Liver (tissue), 9 donors: ENCODE results near the gene GLIS1. TPM values are rescaled to one million over a fixed set of nuclear protein-coding genes. Genes with fewer than 3 reads are reported as not detected.

Experiments
- DNase-seq: peaks from one replicate; pipeline ENCODE4 v3.0.0-alpha.2; 2017; ENCODE audit warnings: low spot score
- H3K27ac ChIP-seq, 2 donors: one replicate each; pipeline ENCODE4 v1.7.0; 2013; ENCODE audit warnings: inconsistent platforms in 2 of 2, low read length in 2 of 2, control low read depth in 1 of 2, low read depth in 1 of 2, mild to moderate bottlenecking in 1 of 2
- H3K27me3 ChIP-seq, 4 donors: one replicate each; pipeline versions ENCODE4 v1.6.1 to v1.7.0; 2013; ENCODE audit warnings: low read length in 3 of 4, inconsistent platforms in 1 of 4, mild to moderate bottlenecking in 1 of 4, moderate library complexity in 1 of 4; ENCODE audit not compliant: control insufficient read depth in 4 of 4, insufficient read depth in 4 of 4
- H3K36me3 ChIP-seq, 4 donors: one replicate each; pipeline versions ENCODE4 v1.6.1 to v1.7.0; 2013; ENCODE audit warnings: low read length in 3 of 4, mild to moderate bottlenecking in 3 of 4, low read depth in 1 of 4, moderate library complexity in 1 of 4; ENCODE audit not compliant: control insufficient read depth in 4 of 4, insufficient read depth in 3 of 4
- H3K4me1 ChIP-seq, 4 donors: one replicate each; pipeline versions ENCODE4 v1.6.1 to v1.7.0; 2013; ENCODE audit warnings: low read length in 3 of 4, mild to moderate bottlenecking in 3 of 4, moderate library complexity in 1 of 4; ENCODE audit not compliant: control insufficient read depth in 4 of 4, insufficient read depth in 4 of 4
- H3K4me3 ChIP-seq, 3 donors: one replicate each; pipeline versions ENCODE4 v1.6.1 to v1.7.0; 2013; ENCODE audit warnings: low read length in 3 of 3, control low read depth in 1 of 3, low read depth in 1 of 3, mild to moderate bottlenecking in 1 of 3
- H3K9ac ChIP-seq, 2 donors: one replicate each; pipeline ENCODE4 v1.7.0; 2013; ENCODE audit warnings: low read length in 2 of 2, mild to moderate bottlenecking in 2 of 2, moderate library complexity in 2 of 2, control low read depth in 1 of 2, low read depth in 1 of 2
- H3K9me3 ChIP-seq, 4 donors: one replicate each; pipeline versions ENCODE4 v1.6.1 to v1.7.0; 2013; ENCODE audit warnings: low read length in 3 of 4; ENCODE audit not compliant: control insufficient read depth in 4 of 4
- ATF3 ChIP-seq: IDR thresholded peaks from 2 replicates; pipeline ENCODE4 v1.6.1; 2016; ENCODE audit warnings: antibody characterized with exemption
- CTCF ChIP-seq: fragments of 150-350 bp; IDR thresholded peaks from 2 replicates; pipeline ENCODE4 v1.5.1; 2017; ENCODE audit warnings: improper control_type of control experiment, low read depth, low read length; ENCODE audit not compliant: missing input control
- FOXA1 ChIP-seq: IDR thresholded peaks from 2 replicates; pipeline ENCODE4 v1.6.1; 2016; ENCODE audit warnings: antibody characterized with exemption
- GABPA ChIP-seq, 2 donors: IDR thresholded peaks in 1 of 2; conservative IDR thresholded peaks in 1 of 2; 2 replicates each; pipeline ENCODE4 v1.6.1; 2016; ENCODE audit warnings: antibody characterized with exemption in 2 of 2, mild to moderate bottlenecking in 1 of 2, moderate library complexity in 1 of 2
- HNF4A ChIP-seq, 2 donors: conservative IDR thresholded peaks; 2 replicates each; pipeline ENCODE4 v1.6.1; 2016; ENCODE audit warnings: antibody characterized with exemption in 2 of 2, mild to moderate bottlenecking in 2 of 2
- JUND ChIP-seq, 2 donors: IDR thresholded peaks; 2 replicates each; pipeline ENCODE4 v1.6.1; 2016; ENCODE audit warnings: antibody characterized with exemption in 2 of 2
- MAX ChIP-seq: IDR thresholded peaks from 2 replicates; pipeline ENCODE4 v1.6.1; 2016; ENCODE audit warnings: antibody characterized with exemption
- NR2F2 ChIP-seq: IDR thresholded peaks from 2 replicates; pipeline ENCODE4 v1.6.1; 2016; ENCODE audit warnings: antibody characterized with exemption
- RAD21 ChIP-seq, 2 donors: IDR thresholded peaks; 2 replicates each; pipeline ENCODE4 v1.6.1; 2016; ENCODE audit warnings: antibody characterized with exemption in 2 of 2, mild to moderate bottlenecking in 2 of 2
- REST ChIP-seq: IDR thresholded peaks from 2 replicates; pipeline ENCODE4 v1.6.1; 2016; ENCODE audit warnings: antibody characterized with exemption, mild to moderate bottlenecking
- RXRA ChIP-seq, 2 donors: IDR thresholded peaks; 2 replicates each; pipeline ENCODE4 v1.6.1; 2017 to 2018; ENCODE audit warnings: antibody characterized with exemption in 2 of 2, mild to moderate bottlenecking in 1 of 2
- SP1 ChIP-seq: IDR thresholded peaks from 2 replicates; pipeline ENCODE4 v1.6.1; 2018; ENCODE audit warnings: antibody characterized with exemption, mild to moderate bottlenecking
- YY1 ChIP-seq: IDR thresholded peaks from 2 replicates; pipeline ENCODE4 v1.6.1; 2016; ENCODE audit warnings: antibody characterized with exemption, mild to moderate bottlenecking
- WGBS: extraction: QIAGEN DNeasy Blood & Tissue Kit; methylation state at CpG from one replicate; pipeline ENCODE4 v1.1.7; 2013; 5-methylcytosine and 5-hydroxymethylcytosine counted together
- polyA plus RNA-seq, 2 donors: library from polyadenylated mRNA; stranded (reverse) in 1 of 2; unstranded in 1 of 2; fragments of 200-250 nt in 1 of 2; fragments of >200 nt in 1 of 2; fragmentation: Nextera tagmentation in 1 of 2; extraction: Ambion mirVana in 1 of 2; gene quantifications; one replicate each; pipeline versions ENCODE4 v1.2.1 to v1.2.3, GENCODE V29; 2013 to 2015
- total RNA-seq, 2 donors: library from RNA; depleted of rRNA; stranded (reverse); fragments of >200 nt; gene quantifications; one replicate each; pipeline ENCODE4 v1.2.3, GENCODE V29; 2014
- donor health status: healthy.
- donor health status: healthy.
- donor health status: healthy.
- donor health status: healthy.
- donor health status: healthy.

Gene GLIS1
- total and polyA plus RNA-seq, 4 donors, result under 0.01 to 0.05 TPM; not detected in 2

GRCh38 chr1:53646732-53647131, 92.2 kb downstream of the GLIS1 start (continued):
- TF ChIP-seq REST (no peak), JUND (IDR thresholded peaks at IDR 0.05) (no peak), NR2F2 (no peak)

- DNase-seq, result no peak
- Histone ChIP-seq H3K4me1 (no peaks in the 10 kb centered on the region), H3K27ac (no peak overlapping the region), H3K9me3 (no peaks in the 10 kb centered on the region), H3K36me3 (no peaks in the 10 kb centered on the region), H3K9ac (no peak overlapping the region), H3K4me3 (no peak overlapping the region), H3K27me3 (no peaks in the 10 kb centered on the region)
- WGBS, result 83% methylated on average over 1 of the region's 1 CpG
- TF ChIP-seq JUND (IDR thresholded peaks at IDR 0.05), result no peak
- no peak for TF ChIP-seq MAX
- no peak for TF ChIP-seq NR2F2
- TF ChIP-seq RAD21 (IDR thresholded peaks at IDR 0.05), result no peak
- TF ChIP-seq CTCF, result no peak
- TF ChIP-seq HNF4A (conservative IDR thresholded peaks at IDR 0.05), result no peak
- TF ChIP-seq FOXA1, result no peak
- TF ChIP-seq YY1, result no peak
- TF ChIP-seq ATF3, result no peak
- TF ChIP-seq RXRA (IDR thresholded peaks at IDR 0.05), result no peak
- no peak for TF ChIP-seq SP1
Measured at GRCh38 chr1:53645690-53646078, 93.3 kb downstream of the GLIS1 start.

- Histone ChIP-seq H3K27me3 (no peaks in the 10 kb centered on the region), H3K36me3 (no peaks in the 10 kb centered on the region), H3K9me3 (no peaks in the 10 kb centered on the region), H3K4me1 (no peaks in the 10 kb centered on the region), H3K9ac (no peak overlapping the region), H3K27ac (no peak overlapping the region), H3K4me3 (no peak overlapping the region)
- no peak for DNase-seq
- TF ChIP-seq NR2F2 (no peak), ATF3 (no peak), GABPA (IDR thresholded peaks at IDR 0.05 in 1 of 2, conservative IDR thresholded peaks at IDR 0.05 in 1 of 2) (no peak), FOXA1 (no peak)
- WGBS, result 84% methylated on average over 14 of the region's 14 CpGs
Measured at GRCh38 chr1:53644909-53645689, 93.9 kb downstream of the GLIS1 start.
